Stimulated activated CD4-positive, alpha-beta T cell treated with anti-CD3 and anti-CD28 coated beads, Interleukin-15, amount 100 ng/mL, for 48 hours (primary cell): ENCODE measurements around the gene TBC1D16.

Experiments
- DNase-seq, 2 donors: peaks; one replicate each; pipeline ENCODE4 v3.0.0-alpha.2; 2020; ENCODE audit warnings: low read depth in 2 of 2

Gene TBC1D16

DNA sequence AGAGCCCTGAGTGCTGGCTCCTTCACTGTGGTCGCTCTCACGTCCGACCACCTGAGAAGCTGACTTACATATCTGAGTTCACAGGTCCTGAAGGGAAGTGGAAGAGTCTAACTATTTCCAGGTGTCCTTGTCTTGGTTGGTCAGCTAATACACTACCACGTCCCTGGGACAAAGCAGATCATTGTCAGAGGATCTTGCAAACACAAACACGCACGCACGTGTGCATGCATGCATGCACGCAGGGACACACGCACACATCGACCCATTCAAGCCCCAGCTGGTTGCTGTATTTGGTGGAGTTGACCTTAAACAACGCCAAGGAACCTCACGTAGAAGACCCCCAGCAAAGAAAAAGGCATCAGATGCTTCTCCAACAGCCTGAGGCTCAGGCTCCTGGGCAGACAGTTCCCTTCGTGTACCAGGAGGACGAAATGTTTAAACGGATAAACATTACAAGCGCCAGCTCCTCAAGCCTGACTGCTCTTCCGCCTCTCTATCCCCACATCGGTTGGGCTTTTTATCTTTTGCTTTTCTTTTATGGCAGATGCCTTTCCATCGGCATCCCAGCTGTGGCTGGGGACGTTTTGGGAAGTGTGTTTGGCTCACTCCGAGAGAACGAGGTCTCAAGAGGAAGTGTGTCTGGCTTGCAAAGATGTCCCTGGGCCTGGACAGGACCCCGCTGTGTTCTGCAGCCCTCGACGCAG is 95.8 kb downstream of the TBC1D16 start:
- no peak for DNase-seq

DNA sequence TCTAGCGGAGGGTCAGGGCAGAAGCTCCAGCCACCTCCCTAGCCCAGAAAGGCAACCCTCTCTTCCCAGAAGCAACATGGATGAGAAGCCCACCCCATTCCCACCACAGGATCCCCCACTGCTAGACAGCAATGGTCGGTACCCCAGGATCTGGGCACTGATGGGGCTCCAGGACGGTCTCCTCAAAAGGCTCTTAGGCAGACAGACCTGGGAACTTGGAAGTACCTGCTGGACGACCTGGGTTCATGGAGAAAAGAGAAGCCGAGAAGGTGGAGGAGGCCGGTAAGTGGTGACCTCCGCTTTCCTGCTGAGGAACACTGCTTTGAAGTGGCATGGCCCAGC is 96.6 kb downstream of the TBC1D16 start:
- DNase-seq = no peak

DNA sequence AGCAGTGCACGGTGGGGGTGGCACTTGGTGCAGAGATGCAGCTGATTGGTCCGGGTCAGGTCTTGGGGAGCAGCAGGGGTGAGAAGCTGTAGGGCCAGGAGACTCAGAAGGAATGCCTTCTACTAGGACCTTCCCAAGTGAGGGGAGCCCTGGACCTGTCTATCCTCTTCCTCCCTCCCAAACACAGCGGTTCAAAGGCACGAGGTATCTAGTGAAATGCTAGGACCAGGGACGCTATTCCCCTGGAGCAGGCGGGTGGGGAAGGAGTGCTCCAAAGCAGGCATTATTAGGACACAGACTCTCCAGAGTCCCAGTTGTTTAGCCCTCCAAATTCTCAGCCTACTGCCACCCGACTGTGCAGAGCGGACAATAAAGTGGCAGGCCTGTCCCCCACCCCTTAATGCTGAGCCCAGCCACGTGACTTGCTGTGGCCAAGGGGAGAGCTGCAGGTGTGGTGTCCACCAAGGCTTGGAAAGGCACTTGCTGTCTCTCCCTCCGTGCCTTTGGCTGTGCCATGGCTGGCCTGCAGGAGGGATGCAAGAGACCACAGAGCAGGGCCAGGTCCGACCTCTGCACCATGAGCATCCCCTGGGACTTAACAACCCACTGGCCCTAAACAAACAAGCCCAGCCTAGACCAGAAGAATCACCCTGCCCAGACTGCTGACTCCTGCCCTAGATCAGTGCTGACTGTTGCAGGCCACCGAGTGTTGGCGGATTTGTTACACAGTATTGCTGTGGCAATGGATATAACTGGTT is 97.2 kb downstream of the TBC1D16 start:
- DNase-seq = no peak

DNA sequence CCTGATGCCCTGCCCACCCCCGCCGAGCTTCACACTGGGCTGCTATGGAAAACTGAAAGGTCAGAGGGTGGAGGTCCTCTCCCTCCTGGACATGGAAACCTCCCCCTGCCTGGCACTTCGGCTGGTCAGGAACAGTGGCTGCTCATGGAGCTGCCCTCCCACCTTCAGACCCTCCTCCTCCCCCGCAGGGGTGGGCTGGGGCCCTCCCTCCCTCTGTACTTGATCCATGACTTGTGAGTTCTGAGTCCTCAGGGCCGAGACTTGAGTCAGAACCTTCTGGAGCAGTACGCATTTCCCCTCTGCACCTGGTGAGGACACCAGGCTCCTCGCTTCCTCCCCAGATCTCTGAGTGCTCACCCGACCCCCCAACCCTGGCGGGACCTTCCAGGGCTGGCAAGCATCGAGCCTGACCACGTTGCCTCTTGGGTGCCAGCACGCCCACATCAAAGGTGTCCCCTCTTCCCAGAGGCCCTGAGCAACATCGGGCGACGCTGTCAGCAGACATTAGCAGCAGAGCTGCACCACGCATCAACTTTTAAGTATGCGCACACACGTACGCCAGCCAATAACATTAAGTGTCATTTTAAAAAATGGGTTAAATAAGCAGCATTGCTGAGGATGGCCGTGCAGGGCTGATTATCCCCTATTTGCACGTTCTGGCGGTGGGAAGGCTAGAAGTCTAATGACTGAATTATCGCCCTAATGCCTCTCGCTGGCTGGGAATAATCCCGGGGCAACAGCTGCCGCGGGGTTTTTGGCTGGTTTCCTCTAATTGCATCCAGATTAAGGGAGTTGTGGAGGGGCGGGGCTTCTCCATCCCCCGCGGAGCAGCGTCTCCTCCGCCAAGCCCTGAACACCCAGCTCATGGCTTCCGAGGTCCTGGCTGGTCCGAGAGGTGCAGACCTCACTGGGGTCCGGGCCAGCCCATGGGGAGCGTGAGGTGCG is 98.0 kb downstream of the TBC1D16 start:
- DNase-seq = no peak

DNA sequence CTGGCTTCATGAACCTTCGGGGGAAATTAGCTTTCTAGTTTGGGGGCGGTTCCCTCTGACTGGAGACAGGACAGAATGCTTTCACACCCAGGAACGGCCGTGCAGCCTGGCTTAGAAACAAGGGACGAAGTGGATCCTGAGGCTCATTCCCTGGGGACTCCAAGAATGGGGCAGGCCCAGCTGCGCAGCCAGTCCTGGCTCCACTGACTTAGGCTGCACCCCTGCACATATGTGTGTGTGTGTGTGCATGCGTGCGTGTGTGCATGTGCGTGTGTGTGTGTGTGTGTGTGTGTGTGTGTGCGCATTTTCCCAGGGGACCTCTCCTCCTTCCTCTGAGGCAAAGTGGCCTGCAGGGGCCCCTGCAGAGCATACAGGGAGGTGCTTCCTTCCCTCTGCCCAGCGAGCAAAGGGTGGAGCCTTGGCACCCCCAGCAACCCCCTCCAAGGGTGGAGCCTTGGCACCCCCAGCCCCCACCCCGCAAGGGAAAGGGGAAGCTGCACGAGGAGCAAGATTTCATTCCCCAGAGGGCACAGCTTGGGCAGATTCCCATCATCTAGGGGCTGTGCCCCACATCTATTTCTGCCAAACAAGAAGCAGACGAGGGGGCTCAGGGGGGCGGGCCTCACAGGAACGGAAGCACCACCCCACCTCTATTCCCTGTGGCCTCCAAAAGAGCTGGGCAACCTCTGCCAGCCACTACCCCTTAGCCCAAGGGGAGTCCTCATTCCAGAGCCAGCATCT is 98.9 kb downstream of the TBC1D16 start:
- DNase-seq = no peak

DNA sequence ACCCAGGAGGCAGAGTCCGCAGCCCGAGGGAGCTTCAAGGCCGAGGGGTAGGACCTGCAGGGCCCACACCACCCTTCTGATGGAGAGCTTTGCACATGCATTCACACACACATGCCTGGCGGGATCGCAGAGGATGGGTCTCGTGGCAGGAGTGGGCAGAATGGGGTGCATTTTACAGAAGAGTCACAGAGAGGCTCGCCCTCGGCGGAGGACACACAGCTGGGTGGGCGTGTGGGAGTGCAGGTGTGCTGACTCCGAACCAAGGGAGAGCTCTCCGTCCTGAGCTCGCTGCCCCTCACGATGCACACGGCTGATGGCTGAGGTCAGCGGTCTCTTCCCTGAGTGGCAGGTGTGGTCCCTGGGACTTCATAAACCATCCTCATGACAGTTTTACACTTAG is 99.6 kb downstream of the TBC1D16 start:
- DNase-seq = no peak

DNA sequence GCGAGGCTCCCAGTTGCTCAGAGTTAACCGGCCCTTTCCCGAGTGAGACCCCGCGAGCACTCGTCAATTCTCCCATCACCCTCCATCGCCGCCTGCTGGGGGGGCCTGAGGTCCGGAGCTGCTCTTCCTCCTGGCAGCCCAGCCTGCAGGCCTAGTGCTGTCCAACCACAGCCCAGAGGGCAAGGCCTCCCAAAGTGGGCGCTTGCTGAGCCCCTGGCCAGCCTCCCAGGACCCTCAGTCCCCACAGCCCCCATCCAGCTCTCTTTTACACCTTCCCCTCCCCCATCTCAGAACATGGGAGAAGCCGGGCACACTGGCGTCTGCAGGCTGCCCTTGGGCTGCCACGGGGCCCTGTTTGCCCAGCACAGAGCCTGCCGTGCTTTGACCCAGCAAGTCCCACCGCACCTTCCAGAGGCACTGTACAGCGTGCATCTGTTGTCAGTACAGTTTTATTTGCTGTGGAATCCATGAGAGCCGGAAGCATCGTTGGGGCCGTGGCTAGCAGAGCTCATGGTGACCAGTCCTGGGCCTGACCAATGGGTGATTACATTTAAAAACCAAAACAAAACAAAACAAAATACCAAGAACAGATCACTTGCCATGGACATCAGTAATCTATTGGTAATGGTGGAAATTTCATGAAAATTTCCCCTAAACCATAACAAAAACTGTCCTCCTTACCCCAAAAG is 100.3 kb downstream of the TBC1D16 start:
- no peak for DNase-seq

DNA sequence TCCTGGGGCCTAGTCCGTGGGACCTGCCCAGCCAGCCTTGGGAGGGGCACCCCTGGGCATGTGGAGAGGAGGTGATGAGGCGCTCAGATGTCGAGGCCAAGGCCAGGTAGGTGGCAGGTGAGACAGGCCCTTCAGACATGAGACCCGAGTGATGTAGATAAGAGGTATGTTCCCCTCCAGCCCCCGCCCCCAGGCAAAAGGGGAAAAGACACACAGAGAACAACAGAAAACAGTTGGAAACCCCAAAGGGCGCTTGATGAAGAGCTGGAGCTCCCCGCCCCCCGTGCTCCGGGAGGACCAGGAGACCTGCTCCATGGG is 101.1 kb downstream of the TBC1D16 start:
- DNase-seq = no peak

DNA sequence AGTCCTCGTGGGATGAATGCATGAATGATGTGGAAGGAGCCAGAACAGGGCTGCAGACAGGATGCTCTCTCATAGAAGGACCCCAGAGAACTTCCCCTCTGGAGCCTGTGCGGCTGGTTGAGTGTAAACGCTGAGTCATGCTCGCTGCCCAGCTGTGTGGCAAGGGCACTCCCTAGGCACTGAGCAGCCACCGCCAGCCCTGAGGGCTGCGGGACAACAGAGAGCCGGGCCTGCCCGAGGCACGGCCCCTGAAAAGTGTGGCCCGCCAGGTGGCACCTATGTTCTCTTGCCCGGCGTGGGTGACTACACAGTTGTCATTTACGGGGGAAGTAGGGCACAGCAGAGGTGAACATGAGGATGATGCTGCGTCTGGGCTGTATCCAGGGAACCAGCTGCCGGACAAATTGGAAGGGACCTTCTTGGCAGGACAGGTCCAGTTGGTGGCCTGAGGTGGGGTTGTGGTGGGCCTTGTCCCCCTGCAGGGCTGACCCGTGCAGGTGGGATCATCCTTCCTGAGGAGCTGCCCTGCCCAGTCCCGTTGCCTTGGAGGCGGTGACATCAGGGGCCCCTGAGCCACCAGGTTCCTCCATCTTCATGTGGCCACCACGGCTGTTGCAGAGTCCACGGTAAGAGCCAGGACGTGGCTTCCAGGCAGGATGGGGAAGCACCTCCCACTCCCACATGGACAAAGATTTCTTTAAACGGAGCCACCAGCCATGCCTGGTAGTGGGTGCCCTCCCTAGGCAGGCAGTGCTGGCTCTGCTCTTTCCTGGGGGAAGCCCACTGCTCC is 101.6 kb downstream of the TBC1D16 start:
- no peak for DNase-seq

DNA sequence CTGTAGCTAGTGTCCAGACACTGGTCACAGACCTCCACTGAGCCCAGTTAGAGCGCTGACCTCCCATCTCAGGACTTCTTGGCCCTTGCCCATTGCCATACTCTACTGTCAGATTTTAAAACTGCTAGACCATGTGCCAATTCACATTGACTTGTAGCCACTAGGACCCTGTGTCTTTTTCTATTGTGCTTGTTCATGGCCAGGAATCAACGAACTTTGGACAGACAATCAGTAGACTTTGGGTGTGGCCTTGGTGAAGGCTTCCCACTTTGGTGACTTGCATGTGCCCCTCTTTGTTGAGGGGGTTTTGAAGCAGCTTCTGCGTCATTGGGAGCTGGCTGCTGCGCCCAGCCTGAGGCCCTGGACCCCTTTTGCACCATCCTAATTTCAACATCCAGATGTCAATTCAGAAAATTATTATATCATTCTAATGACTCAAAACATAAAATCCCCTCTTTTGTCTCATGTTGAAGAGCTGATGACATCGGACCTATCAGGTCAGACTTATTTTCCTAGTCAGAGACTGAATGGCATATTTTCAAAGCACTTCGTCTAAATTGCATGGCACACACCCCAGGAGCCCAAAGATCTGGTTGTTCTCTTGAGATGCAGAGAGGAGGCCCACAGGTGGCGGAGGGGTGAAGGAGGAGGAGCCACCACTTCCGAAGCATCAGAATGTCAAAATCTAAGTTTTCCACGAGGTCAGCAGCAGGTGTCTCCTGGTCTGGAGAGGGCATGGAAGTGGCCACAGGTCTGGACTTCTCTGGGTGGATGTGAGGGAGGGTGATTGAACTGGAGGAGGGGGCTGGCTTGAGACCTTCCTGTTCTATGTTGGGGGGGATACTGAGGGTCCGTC is 103.0 kb downstream of the TBC1D16 start:
- no peak for DNase-seq

DNA sequence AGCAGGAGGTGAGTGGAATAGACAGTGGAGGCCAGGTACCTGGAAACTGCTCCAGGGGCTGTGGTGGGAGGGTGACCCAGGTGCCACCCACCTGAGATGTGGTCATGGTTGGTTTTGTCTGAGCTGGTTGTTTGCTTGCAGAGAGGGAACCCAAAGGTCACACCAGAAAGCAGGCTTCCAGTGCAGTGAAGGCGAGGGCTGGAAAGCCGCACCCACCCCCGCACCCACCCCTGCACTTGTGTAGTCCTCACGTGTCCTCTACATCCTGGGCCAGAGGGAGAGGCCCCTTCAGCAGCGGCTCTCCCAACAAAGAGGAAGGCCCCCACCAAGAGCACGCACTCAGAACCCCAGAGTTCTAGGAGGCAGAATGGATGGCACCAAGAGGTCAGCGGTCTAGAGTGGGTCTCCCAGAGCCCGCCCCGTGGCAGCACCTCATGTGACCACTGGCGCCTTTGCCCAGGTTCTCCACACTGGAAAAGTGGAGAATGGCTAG is 103.8 kb downstream of the TBC1D16 start:
- DNase-seq = no peak

DNA sequence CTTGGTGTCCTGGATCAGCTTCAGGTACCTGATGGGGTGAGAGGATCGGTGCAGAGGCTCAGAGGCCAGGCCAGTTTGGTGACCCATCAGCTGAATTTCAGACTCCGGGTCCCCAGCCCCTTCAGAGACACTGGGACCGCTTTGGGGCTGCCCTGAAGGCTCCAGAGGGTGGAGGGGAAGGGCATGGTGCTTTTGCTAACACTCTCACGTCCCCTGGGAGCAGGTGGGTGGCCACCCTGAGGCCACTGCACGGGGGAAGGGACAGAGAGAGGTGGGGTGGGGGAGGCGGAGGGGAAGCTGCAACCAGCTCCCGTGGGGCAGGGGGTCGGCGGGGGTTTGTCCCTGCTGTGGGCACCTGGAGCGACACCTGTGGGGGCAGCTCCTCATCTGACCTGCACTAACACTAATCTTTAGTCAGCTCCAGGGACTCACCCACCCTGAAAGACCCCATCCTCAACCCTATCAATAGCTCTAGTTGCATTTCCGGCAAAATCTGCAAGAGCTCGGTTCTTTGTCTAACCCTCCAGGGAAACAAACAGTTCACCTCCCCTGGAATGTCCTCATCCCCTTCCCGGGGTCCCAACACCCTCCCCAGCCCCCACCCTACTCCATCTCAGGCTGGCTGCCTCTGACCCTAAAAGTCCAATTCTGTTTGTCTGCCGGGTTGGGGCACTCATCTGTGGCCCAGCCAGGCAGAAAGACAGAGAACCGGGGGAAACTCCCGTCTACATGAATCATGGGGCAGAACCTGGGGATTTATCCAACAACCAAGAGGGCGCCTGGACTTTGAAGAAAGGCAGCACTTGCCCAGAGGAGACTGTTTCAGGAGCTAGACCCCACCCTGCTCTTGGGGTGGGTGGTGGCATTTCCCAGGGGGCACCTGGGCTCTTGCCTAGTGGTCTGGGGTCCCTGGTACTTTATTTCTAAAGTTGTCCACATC is 104.5 kb downstream of the TBC1D16 start:
- DNase-seq = no peak

DNA sequence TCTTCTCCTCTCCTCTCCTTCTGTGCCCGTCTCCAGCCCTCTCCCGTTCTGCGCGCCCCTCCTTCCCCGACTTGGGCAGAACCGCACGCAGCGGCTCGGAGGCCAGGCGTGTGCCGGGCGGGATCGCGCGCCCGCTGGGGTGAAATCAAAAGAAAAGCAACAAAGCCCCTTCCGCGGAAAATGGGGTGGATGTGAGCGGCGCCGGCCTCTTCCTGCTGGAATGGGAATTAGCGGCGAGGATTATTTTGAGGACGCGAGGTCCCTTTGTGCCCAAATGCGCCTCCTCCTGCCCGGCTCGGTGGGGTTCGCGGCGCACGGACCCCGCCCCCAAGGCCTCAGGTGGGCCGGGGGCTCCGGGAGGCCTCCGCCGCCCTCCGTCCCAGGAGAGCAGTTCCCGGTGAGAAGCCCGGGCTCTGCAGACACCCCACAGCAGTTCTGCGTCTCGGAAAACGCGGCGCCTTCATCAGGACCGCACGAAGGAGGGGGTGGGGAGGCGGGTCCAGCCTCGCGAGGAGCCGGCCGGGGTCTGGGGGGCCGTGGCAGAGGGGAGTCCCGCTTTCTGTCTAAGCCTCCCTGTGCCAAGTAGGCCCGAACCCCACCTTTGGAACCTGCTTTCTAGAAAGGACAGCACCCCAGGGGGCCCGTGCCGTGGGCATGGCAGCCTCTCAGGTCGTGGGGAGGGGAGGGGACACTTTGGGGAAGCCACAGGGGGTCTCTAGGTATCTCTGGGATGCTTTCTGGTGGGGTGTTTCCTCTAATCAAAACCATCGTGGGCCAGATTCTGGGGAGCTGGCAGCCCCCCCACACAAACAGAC is 105.4 kb downstream of the TBC1D16 start:
- no peak for DNase-seq

DNA sequence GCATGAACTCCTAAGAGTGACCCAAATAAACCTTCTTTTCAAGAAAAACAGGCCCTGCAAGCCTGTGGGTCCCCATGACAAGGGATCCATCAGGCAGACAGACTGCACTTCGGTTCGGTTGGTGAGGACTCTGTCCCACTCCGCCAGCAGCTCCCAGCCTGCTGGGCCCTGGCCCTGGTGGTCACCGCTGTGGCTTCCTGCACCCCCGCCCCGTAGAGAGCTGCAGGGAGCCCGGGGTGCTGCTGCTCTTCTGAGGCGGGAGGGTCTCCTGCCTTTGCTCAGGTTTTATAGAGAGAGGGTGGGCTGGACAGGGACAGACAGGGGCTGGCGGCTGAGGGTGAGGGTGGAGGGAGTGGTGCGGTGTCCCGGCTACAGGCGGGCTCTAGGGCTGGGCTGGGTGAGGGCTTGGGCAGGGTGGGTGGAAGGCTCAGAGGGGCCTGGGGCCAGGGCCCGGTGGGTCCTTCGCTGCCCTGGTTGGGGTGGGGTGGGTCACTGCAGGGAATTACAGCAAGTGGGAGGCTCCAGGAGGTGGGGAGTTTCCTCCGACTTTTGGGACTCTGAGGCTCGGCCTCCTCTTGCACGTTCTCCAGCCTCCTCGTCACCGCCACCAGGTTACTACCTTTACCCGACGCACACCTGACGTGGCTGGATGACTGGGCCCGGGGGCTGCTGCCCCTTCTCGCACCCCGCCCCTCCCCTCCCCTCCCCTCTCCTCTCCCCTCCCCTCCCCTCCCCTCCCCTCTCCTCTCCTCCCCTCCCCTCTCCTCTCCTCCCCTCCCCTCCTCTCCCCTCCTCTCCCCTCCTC is 106.2 kb downstream of the TBC1D16 start:
- DNase-seq = no peak

DNA sequence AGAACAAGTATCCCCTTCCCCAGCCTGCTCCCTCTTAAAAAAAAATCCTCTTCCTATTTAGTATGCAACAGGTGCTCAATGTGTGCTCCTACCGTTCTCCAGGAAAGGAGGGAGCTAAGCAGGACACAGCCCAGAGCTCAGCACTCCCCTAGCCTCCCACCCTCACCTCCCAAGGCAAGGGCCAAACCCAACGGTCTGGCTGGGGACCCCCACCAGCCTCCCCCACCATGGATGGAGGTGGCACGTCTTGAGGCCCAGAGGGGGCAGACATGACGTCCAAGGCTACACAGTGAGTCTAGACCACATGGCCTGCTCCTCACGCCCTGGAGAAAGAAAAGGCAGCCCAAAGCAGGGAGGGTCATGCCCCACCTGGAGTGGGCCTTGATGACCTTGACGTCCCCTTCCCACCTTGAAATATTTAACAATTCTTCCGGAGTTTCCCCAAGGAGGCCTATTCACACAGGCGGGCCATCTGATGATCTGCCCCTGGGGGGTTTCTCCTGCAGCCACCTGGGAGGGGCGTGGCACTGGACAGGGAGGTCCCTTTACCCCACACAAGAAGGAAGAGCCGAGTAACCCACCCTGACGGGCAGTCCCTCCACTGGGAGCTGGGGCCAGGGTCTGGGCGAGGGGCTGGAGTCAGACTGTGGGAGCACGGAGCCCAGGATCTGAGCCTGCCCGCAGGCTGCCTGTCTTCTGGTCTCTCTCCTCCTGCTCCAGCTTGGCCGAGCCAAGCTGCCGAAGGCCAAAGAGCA is 107.0 kb downstream of the TBC1D16 start:
- no peak for DNase-seq
